SIG-M5 treated with dmso at 0.1 percent for 504 hours (cell line): Measurements from ENCODE around the gene MAD2L1BP.
"Not testable (repeated sequence)": the region's sequence is repeated elsewhere in the genome, so short reads cannot be mapped to it uniquely, and the experiment has no call there.

Experiments used
- DNase-seq: peaks from one replicate; lab custom pipeline; 2025; ENCODE audit not compliant: unreplicated experiment; lab: John Stamatoyannopoulos, UW

The MAD2L1BP gene

DNA sequence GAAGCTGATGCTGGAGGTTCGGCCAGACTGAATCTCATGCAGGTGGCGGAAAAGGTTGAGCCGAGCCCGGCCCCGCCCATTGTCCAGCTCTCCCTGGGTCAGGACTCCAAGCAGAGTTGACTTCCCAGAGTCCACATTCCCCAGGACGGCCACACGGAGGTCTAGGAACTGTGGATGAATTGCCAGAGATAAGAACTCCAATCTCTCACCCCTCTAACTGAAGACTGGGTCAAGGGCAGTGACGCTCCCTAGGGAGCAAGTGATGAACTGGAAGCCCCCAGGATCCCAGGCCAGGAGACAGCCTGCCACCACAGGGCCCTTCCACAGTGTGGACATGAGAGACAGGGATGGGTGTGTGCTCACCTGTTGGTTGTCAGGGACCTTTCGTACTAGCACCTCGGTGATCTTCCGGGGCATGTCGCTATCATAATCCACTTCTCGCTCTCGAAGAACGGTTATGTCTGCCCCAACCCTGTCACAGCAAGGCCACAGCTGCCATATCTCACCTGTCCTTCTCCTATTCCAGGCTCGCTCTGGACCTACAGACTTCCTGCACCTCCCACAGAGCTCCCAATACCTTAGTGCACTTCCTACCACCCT is 10.1 kb upstream of the MAD2L1BP start:
- DNase-seq, result no peak

- DNase-seq, result peak; percentile 9
Observed at GRCh38 chr6:43627008-43627825, 8.4 kb upstream of the MAD2L1BP start.

DNA sequence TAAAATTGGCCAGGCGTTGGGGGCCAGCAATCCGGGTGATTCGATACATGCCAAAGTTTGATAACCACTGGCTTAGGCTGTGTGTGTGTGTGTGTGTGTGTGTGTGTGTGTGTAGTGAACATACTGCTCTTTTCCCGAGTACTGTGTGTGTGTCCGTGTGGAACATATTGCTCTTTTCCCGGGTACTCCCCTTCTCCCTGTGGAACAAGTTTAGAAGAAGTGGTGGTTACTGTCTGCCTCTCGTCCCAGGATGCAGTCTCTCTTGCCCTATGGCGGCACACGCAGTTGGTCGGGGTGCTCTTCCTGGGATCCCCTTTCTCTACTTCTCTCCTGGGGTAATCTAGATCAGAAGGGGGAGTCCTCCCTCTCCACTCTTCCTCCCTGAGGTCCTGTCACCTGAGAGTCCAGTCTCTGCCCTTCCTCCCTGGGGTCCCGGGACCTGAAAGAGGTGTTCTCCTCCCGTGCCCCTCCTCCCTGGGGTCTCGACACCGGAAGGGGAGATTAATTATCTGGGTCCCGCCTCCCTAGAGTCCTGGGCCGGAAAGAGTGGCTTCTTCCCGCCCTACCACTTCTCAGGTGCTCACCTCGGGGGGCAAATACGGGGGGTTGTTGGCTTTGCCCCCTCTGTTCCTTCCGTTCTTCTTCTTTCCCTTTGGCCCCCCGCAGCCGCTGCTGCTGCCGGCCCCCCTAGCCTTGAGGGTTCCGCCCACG is 7.1 kb upstream of the MAD2L1BP start:
- DNase-seq, result peak; percentile 37

DNA sequence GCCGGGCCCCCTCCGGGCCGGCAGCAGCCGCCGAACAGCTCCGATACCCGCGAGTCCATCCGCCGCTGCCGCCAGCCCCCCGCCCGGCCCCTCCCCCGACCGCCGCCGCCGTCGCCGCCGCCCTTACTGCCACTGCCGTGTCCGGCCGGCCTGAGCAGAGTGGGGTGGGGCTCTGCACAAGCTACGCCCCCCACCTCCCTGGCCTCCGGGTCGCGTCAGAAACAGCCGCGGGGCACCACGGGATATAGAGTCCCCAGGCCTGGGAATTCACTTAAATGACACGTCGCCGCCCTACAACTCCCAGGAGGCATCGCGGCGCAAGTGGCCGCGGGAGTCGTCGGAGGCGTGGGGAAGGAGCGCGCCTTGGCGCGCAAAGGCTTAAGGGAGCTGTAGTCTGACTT is 6.5 kb upstream of the MAD2L1BP start, which contains the start of gene GTPBP2:
Gene GTPBP2 (minus strand): TSS at position 161 of the 401 bp plus-strand sequence. CDS start 102 bp downstream, at position 59.
- DNase-seq, result peak; percentile 96

- peak; percentile 98 for DNase-seq
Observed at GRCh38 chr6:43629505-43630300, 5.9 kb upstream of the MAD2L1BP start.

DNA sequence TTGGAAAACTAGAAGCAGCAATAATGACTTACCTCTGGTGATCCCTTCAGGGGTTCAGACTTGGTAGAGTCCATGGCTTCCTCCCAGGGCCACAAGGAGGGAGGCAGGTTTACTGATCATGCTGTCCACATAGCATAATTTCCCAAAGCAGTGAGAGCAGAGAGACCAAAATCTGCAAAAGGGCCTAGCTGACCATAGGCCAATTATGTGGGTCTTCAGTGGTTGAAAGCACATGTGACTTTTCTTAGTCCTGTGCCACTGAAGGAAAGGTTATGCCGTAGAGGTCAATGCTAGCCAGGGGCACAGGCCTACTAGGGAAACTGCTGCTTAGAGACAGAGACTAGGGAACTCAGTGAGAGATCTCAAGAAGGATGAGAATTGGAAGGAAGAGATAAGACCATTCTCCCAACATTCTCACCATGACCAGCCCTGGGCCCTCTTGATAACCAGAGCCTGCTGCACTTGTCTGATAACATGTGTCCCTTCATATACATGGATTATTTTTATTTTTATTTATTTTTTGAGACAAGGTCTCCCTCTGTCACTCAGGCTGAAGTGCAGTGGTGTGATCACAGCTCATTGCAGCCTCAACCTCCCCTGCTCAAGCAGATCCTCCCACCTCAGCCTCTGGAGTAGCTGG is 4.5 kb upstream of the MAD2L1BP start:
- DNase-seq, result no peak

- DNase-seq, result not testable (repeated sequence)
Observed at GRCh38 chr6:43633002-43633401, 2.6 kb upstream of the MAD2L1BP start.

GRCh38 chr6:43634702-43635303 is 837 bp upstream of the MAD2L1BP start:
- no peak for DNase-seq

- DNase-seq, result no peak
Observed at GRCh38 chr6:43636308-43636659, 644 bp downstream of the MAD2L1BP start.

GRCh38 chr6:43639984-43640800 is 4.6 kb downstream of the MAD2L1BP start:
- DNase-seq, result no peak

DNA sequence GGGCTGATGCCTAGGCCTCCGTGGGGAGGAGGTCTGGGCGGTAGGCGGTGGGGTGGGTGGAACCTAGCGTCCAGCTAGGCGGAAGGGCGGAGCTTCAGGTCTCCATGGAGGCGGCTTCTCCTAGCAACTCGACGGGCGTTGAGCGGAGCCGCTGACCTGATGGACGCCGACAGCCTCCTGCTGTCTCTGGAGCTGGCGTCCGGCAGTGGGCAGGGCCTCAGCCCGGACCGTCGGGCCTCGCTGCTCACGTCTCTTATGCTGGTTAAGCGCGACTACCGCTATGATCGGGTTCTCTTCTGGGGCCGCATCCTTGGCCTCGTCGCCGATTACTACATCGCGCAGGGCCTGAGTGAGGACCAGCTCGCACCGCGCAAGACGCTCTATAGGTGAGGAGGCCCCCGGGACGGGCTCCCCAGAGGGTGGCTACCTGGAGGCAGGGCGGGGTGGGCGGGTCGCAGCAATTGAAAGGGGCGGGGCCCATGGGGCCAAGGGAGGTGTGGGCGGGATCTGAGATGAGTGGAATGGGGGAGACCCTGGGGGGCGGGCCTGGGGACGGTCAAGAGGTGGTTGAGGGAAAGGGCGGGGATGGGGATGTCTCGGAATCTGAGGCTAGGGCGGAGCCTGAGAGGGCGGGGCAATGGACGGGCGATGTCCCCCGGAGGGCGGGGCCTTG is 9.4 kb downstream of the MAD2L1BP start, which contains the start of gene RSPH9:
Gene RSPH9 (plus strand): TSS at position 97 of the 673 bp plus-strand sequence. CDS start 63 bp downstream, at position 160.
- no peak for DNase-seq

GRCh38 chr6:43645613-43645964 is 9.9 kb downstream of the MAD2L1BP start:
- DNase-seq, result no peak

GRCh38 chr6:43647613-43648012 is 12.0 kb downstream of the MAD2L1BP start:
- DNase-seq, result no peak

GRCh38 chr6:43648248-43648647 is 12.6 kb downstream of the MAD2L1BP start:
- DNase-seq, result no peak

DNA sequence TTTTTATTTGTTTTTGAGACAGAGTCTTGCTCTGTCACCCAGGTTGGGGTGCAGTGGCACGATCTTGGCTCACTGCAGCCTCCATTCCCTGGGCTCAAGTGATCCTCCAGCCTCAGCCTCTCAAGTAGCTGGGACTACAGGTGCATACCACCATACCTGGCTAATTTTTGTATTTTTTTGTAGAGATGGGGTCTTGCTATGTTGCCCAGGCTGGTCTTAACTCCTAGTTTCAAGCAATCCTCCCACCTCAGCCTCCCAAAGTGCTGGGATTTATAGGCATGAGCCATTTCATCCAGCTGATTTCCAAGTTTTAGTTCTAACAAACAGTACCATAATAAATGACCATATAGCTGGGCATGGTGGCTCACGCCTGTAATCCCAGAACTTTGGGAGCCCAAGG is 17.2 kb downstream of the MAD2L1BP start:
- not testable (repeated sequence) for DNase-seq

DNA sequence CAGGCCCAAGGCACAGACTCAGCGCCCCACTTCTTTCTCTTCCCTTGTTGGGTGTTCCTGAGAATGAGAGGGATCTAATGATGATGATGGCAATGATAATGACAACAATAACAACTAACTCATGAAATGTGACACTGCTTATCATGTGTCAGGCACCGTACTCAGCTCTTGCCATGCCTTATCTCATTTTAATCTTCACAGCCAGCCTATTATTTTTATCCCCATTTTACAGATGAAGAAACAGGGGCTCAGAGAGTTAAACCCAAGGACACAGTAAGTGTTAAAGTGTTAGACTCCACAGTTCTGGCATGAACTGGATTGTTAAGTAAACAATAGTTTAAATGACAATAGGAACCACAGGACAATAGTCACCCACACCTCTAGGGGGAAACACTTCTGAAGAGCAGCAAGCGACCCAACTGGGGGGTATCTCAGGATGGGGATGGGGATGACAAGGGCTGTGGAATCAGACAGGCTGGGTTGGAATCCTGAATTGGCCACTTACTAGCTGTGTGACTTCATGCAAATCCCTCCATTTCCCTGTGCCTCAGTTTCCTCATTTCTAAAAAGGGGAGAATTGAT is 21.7 kb downstream of the MAD2L1BP start:
- DNase-seq, result no peak

- no peak for DNase-seq
Observed at GRCh38 chr6:43658161-43658560, 22.5 kb downstream of the MAD2L1BP start.

DNA sequence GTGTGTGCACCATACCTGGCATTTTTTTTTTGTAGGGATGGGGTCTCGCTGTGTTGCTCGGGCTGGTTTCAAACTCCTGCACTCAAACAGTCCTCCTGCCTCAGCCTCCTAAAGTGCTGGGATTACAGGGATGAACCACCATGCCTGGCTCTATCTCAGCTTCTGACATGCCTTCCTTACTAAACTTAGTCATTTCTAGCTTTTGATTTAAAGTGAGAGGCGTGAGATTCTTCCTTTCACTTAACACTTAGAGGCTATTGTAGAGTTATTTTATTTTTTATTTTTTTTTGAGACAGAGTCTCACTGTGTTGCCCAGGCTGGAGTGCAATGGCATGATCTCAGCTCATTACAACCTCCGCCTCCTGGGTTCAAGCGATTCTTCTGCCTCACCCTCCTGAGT is 27.3 kb downstream of the MAD2L1BP start:
- DNase-seq, result not testable (repeated sequence)
